Fibroblast of lung (primary cell): Measurements from ENCODE around the gene BRCA2. TPM values are rescaled to one million over a fixed set of nuclear protein-coding genes. Genes with fewer than 3 reads are reported as not detected.

Experiments
- DNase-seq, 2 donors: peaks; one replicate each; pipeline versions ENCODE4 v3.0.0 to v3.0.0-alpha.2; 2010; ENCODE audit warnings: low read depth in 2 of 2
- H2AFZ ChIP-seq: 2 replicates; pipeline ENCODE4 v1.5.1; 2012; ENCODE audit warnings: low read length, control low read depth, inconsistent platforms
- H3K27ac ChIP-seq: 2 replicates; pipeline ENCODE4 v1.5.1; 2011; ENCODE audit warnings: low read length, control low read depth; ENCODE audit not compliant: insufficient read depth
- H3K27me3 ChIP-seq: 2 replicates; pipeline ENCODE4 v1.5.1; 2011; ENCODE audit warnings: mild to moderate bottlenecking, low read length; ENCODE audit not compliant: control insufficient read depth, insufficient read depth
- H3K36me3 ChIP-seq: 2 replicates; pipeline ENCODE4 v1.5.1; 2011; ENCODE audit warnings: low read length; ENCODE audit not compliant: control insufficient read depth, insufficient read depth
- H3K4me1 ChIP-seq: 2 replicates; pipeline ENCODE4 v1.5.1; 2011; ENCODE audit warnings: low read length; ENCODE audit not compliant: control insufficient read depth, insufficient read depth; ENCODE audit errors: extremely low read depth
- H3K4me2 ChIP-seq: 2 replicates; pipeline ENCODE4 v1.5.1; 2011; ENCODE audit warnings: low read length, control low read depth; ENCODE audit not compliant: insufficient read depth; ENCODE audit errors: extremely low read depth
- H3K4me3 ChIP-seq, 4 experiments: fragments of 200-600 bp in 1 of 4; sonication (generic) in 1 of 4; replicated peaks in 1 of 4; 2 replicates each; pipeline ENCODE4 v1.5.1; 2011 to 2016; ENCODE audit warnings: low read length in 4 of 4, low read depth in 3 of 4, mild to moderate bottlenecking in 3 of 4, control low read depth in 2 of 4, inconsistent platforms in 1 of 4, mixed read lengths in 1 of 4; ENCODE audit not compliant: insufficient read depth in 1 of 4; ENCODE audit errors: control extremely low read depth in 1 of 4
- H3K79me2 ChIP-seq: 2 replicates; pipeline ENCODE4 v1.5.1; 2012; ENCODE audit warnings: mild to moderate bottlenecking, low read length, inconsistent platforms; ENCODE audit not compliant: control insufficient read depth, insufficient read depth
- H3K9ac ChIP-seq: 2 replicates; pipeline ENCODE4 v1.5.1; 2011; ENCODE audit warnings: mild to moderate bottlenecking, low read length, control low read depth; ENCODE audit not compliant: insufficient read depth
- H3K9me3 ChIP-seq: 2 replicates; pipeline ENCODE4 v1.5.1; 2012; ENCODE audit warnings: low read depth, low read length; ENCODE audit not compliant: control insufficient read depth, insufficient read depth
- H4K20me1 ChIP-seq: 2 replicates; pipeline ENCODE4 v1.5.1; 2011; ENCODE audit warnings: low read length; ENCODE audit not compliant: control insufficient read depth, insufficient read depth; ENCODE audit errors: extremely low read depth
- EZH2 ChIP-seq: IDR thresholded peaks from 2 replicates; pipeline ENCODE4 v1.5.1; 2012; ENCODE audit warnings: low read length, control low read depth, mild to moderate bottlenecking; ENCODE audit errors: missing control alignments
- polyA plus RNA-seq, 2 donors: library from polyadenylated mRNA; depleted of rRNA in 1 of 2; stranded (reverse) in 1 of 2; unstranded in 1 of 2; fragments of >200 nt; gene quantifications; 2 replicates each; pipeline ENCODE4 v1.2.1, GENCODE V29; 2011 to 2012; ENCODE audit warnings: missing spikeins in 1 of 2
- total RNA-seq: library from RNA; depleted of rRNA; stranded (reverse); fragments of >200 nt; gene quantifications from 2 replicates; pipeline ENCODE4 v1.2.1, GENCODE V29; 2014
- TF ChIP-seq, protein P1 (sequence below), 2 donors: IDR thresholded peaks in 1 of 2; conservative IDR thresholded peaks in 1 of 2; 1 replicate in 1 of 2; 2 replicates in 1 of 2; pipeline ENCODE4 v1.5.1; 2011 to 2012; ENCODE audit warnings: low read length in 2 of 2, control low read depth in 1 of 2, inconsistent platforms in 1 of 2, low read depth in 1 of 2, mild to moderate bottlenecking in 1 of 2

BRCA2 gene
- total and polyA plus RNA-seq, 2 donors (not counting 1 experiment from before 2014, with no cell fraction given), result 2.0 to 4.5 TPM

DNA sequence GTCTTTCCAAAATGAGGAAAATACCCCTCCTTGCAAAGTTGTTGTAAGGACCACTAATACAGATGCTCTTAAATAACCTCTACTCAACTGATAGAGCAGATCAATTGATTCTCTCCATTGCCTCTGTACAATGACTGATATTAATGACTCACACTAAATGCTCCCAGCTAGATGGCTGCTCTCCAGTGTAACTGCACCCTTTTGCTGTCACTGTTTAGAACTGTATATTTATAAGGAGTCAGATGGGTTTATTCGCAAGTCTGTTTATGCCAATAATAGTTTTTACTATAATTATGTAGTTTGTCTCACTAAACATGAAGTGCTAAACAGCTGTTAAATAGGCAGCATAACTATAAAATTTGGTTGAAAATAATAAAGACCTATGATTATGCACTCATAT is 133.7 kb downstream of the BRCA2 start:
- Histone ChIP-seq H3K27ac (no peak overlapping the region), H2AFZ (no peak overlapping the region), H4K20me1 (no peaks in the 10 kb centered on the region), H3K4me3 (no peak overlapping the region), H3K4me2 (no peak overlapping the region), H3K27me3 (no peaks in the 10 kb centered on the region), H3K9ac (no peak overlapping the region), H3K4me1 (no peaks in the 10 kb centered on the region), H3K36me3 (no peaks in the 10 kb centered on the region), H3K9me3 (no peaks in the 10 kb centered on the region), H3K79me2 (no peaks in the 10 kb centered on the region)
- DNase-seq, result no peak
- TF ChIP-seq EZH2, result no peak
- TF ChIP-seq, protein P1, sequence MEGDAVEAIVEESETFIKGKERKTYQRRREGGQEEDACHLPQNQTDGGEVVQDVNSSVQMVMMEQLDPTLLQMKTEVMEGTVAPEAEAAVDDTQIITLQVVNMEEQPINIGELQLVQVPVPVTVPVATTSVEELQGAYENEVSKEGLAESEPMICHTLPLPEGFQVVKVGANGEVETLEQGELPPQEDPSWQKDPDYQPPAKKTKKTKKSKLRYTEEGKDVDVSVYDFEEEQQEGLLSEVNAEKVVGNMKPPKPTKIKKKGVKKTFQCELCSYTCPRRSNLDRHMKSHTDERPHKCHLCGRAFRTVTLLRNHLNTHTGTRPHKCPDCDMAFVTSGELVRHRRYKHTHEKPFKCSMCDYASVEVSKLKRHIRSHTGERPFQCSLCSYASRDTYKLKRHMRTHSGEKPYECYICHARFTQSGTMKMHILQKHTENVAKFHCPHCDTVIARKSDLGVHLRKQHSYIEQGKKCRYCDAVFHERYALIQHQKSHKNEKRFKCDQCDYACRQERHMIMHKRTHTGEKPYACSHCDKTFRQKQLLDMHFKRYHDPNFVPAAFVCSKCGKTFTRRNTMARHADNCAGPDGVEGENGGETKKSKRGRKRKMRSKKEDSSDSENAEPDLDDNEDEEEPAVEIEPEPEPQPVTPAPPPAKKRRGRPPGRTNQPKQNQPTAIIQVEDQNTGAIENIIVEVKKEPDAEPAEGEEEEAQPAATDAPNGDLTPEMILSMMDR (conservative IDR thresholded peaks at IDR 0.05 in 1 of 2, IDR thresholded peaks at IDR 0.05 in 1 of 2; ENCODE audit: low read depth in 1 of 2, low read length in 2 of 2), result no peak

Other genes starting within 250 kb of the BRCA2 start
- gene ZAR1L, start 145 bp upstream of the BRCA2 start, total RNA-seq, result not detected in 2 replicates
- not detected in 2 replicates for gene ZAR1L, start 145 bp upstream of the BRCA2 start, polyA plus RNA-seq
- 5.6 and 5.9 TPM in 2 replicates for gene N4BP2L1, start 112.6 kb downstream of the BRCA2 start, total RNA-seq
- 1.1 and 2.7 TPM in 2 replicates for gene N4BP2L1, start 112.6 kb downstream of the BRCA2 start, polyA plus RNA-seq
- 106 and 139 TPM in 2 replicates for gene N4BP2L2, start 223.3 kb downstream of the BRCA2 start, total RNA-seq
- 40.7 and 62.4 TPM in 2 replicates for gene N4BP2L2, start 223.3 kb downstream of the BRCA2 start, polyA plus RNA-seq